HCT116 (cell line): ENCODE results near the gene PODN. TPM values are rescaled to one million over a fixed set of nuclear protein-coding genes. Genes with fewer than 3 reads are reported as not detected.

Experiments
- ATAC-seq: fragments of 200-7000 bp; cut with Tn5 transposase; 2 replicates; pipeline ENCODE4 v1.9.1; 2020; ENCODE audit warnings: mild to moderate bottlenecking, moderate library complexity
- BruUV-seq: library from RNA; stranded (reverse); fragments of 400-500 nt; replicated peaks from 2 replicates; lab custom pipeline; 2021; lab: Mats Ljungman, UMichigan
- CTCF ChIA-PET: fragments of 300-600 bp; sonication (Branson Sonifier 250); formaldehyde crosslinking; loops from one replicate; lab custom pipeline; 2021; ENCODE audit warnings: antibody characterized with exemption; lab: Charles Lee
- POLR2A ChIA-PET: fragments of 300-600, 350-600 bp; sonication (Branson Sonifier 250); formaldehyde crosslinking; loops from one replicate; lab custom pipeline; 2021; ENCODE audit warnings: antibody characterized with exemption; lab: Charles Lee
- RAD21 ChIA-PET, 2 experiments: fragments of 300-600 bp; sonication (Branson Sonifier 250); formaldehyde crosslinking; loops; one replicate each; lab custom pipeline; 2023; ENCODE audit warnings: low total read pairs in 2 of 2; ENCODE audit not compliant: uncharacterized antibody in 2 of 2, unreplicated experiment in 2 of 2, low non-redundant PET in 1 of 2; lab: Charles Lee
- DNase-seq: peaks from one replicate; pipeline ENCODE4 v3.0.0-alpha.2; 2010; ENCODE audit warnings: low read depth, low spot score
- H2AFZ ChIP-seq: fragments of 200-600 bp; shearing (Covaris generic), sonication (generic); 2 replicates; pipeline ENCODE4 v1.6.1; 2017; ENCODE audit warnings: low read depth, mixed run types, mixed read lengths, antibody characterized with exemption, low read length; ENCODE audit not compliant: poor library complexity, severe bottlenecking
- H3K27ac ChIP-seq: 2 replicates; pipeline ENCODE4 v1.5.1; 2012; ENCODE audit warnings: low read depth, low read length
- H3K27me3 ChIP-seq: fragments of 200-600 bp; sonication (generic); 2 replicates; pipeline ENCODE4 v1.6.1; 2016; ENCODE audit warnings: mixed run types, low read length, mixed read lengths; ENCODE audit not compliant: insufficient read depth
- H3K36me3 ChIP-seq, 2 experiments: fragments of 200-500 bp in 1 of 2; fragments of 200-600 bp in 1 of 2; sonication (Bioruptor generic) in 1 of 2; sonication (generic) in 1 of 2; 2 replicates each; pipeline versions ENCODE4 v1.5.1 to v1.6.1; 2014 to 2016; ENCODE audit warnings: low read length in 2 of 2, inconsistent platforms in 1 of 2, mixed read lengths in 1 of 2, mixed run types in 1 of 2; ENCODE audit not compliant: insufficient read depth in 2 of 2, control insufficient read depth in 1 of 2
- H3K4me1 ChIP-seq, 2 experiments: fragments of 200-600 bp in 1 of 2; sonication (generic) in 1 of 2; 2 replicates each; pipeline versions ENCODE4 v1.5.1 to v1.6.1; 2012 to 2017; ENCODE audit warnings: low read length in 2 of 2, inconsistent platforms in 1 of 2, mild to moderate bottlenecking in 1 of 2, mixed read lengths in 1 of 2, mixed run types in 1 of 2, moderate library complexity in 1 of 2; ENCODE audit not compliant: insufficient read depth in 2 of 2, control insufficient read depth in 1 of 2
- H3K4me2 ChIP-seq: fragments of 200-600 bp; sonication (generic); 2 replicates; pipeline ENCODE4 v1.6.1; 2017; ENCODE audit warnings: mixed run types, low read length, mixed read lengths
- H3K4me3 ChIP-seq, 2 experiments: fragments of 200-600 bp in 1 of 2; sonication (generic) in 1 of 2; replicated peaks in 1 of 2; 2 replicates each; pipeline ENCODE4 v1.5.1; 2011 to 2016; ENCODE audit warnings: low read length in 2 of 2, control low read depth in 1 of 2, low read depth in 1 of 2, mild to moderate bottlenecking in 1 of 2, mixed read lengths in 1 of 2, mixed run types in 1 of 2
- H3K79me2 ChIP-seq: fragments of 200-600 bp; sonication (generic); 2 replicates; pipeline ENCODE4 v1.6.1; 2017; ENCODE audit warnings: mild to moderate bottlenecking, mixed run types, low read length, moderate library complexity, mixed read lengths; ENCODE audit not compliant: insufficient read depth
- H3K9ac ChIP-seq: fragments of 200-600 bp; sonication (generic); 2 replicates; pipeline ENCODE4 v1.6.1; 2016; ENCODE audit warnings: low read length, mixed read lengths
- H3K9me2 ChIP-seq: fragments of 200-600 bp; sonication (generic), shearing (Covaris generic); 2 replicates; pipeline ENCODE4 v1.6.1; 2017; ENCODE audit warnings: mixed run types, mild to moderate bottlenecking, moderate library complexity; ENCODE audit not compliant: insufficient read depth
- H3K9me3 ChIP-seq, 2 experiments: fragments of 200-500 bp in 1 of 2; fragments of 200-600 bp in 1 of 2; sonication (Bioruptor generic) in 1 of 2; sonication (generic) in 1 of 2; 2 replicates each; pipeline ENCODE4 v1.6.1; 2014 to 2017; ENCODE audit warnings: low read length in 2 of 2, mixed read lengths in 2 of 2, inconsistent platforms in 1 of 2, low read depth in 1 of 2, mild to moderate bottlenecking in 1 of 2, mixed run types in 1 of 2, moderate library complexity in 1 of 2; ENCODE audit not compliant: control insufficient read depth in 1 of 2, insufficient read depth in 1 of 2
- H4K20me1 ChIP-seq: fragments of 200-600 bp; sonication (generic), shearing (Covaris generic); 2 replicates; pipeline ENCODE4 v1.6.1; 2017; ENCODE audit warnings: mixed run types, mild to moderate bottlenecking, moderate library complexity; ENCODE audit not compliant: insufficient read depth
- CBX3 ChIP-seq: IDR thresholded peaks from 2 replicates; pipeline ENCODE4 v1.6.1; 2012; ENCODE audit warnings: low read depth
- CEBPB ChIP-seq: IDR thresholded peaks from 2 replicates; pipeline ENCODE4 v1.6.1; 2012; ENCODE audit warnings: low read depth
- EGR1 ChIP-seq: IDR thresholded peaks from 2 replicates; pipeline ENCODE4 v1.6.1; 2012; ENCODE audit warnings: low read depth
- ELF1 ChIP-seq: IDR thresholded peaks from 2 replicates; pipeline ENCODE4 v1.6.1; 2012; ENCODE audit warnings: low read depth, borderline replicate concordance
- EZH2phosphoT487 ChIP-seq: fragments of 200-600 bp; IDR thresholded peaks from 2 replicates; pipeline ENCODE4 v1.6.1; 2018; ENCODE audit warnings: antibody characterized with exemption, borderline replicate concordance
- FOSL1 ChIP-seq: IDR thresholded peaks from 2 replicates; pipeline ENCODE4 v1.6.1; 2012; ENCODE audit warnings: low read depth
- JUND ChIP-seq: IDR thresholded peaks from 2 replicates; pipeline ENCODE4 v1.6.1; 2012
- POLR2A ChIP-seq: IDR thresholded peaks from 2 replicates; pipeline ENCODE4 v1.7.0; 2011; ENCODE audit warnings: borderline replicate concordance; ENCODE audit not compliant: insufficient read depth, insufficient read length; ENCODE audit errors: extremely low read depth
- POLR2AphosphoS5 ChIP-seq: IDR thresholded peaks from 2 replicates; pipeline ENCODE4 v1.6.1; 2011; ENCODE audit warnings: mild to moderate bottlenecking, low read depth, low read length, moderate library complexity
- RAD21 ChIP-seq: IDR thresholded peaks from 2 replicates; pipeline ENCODE4 v1.6.1; 2012; ENCODE audit warnings: low read depth, mild to moderate bottlenecking
- SIN3A ChIP-seq: IDR thresholded peaks from 2 replicates; pipeline ENCODE4 v1.6.1; 2012; ENCODE audit warnings: low read depth
- SRF ChIP-seq: IDR thresholded peaks from 2 replicates; pipeline ENCODE4 v1.6.1; 2012; ENCODE audit warnings: low read depth
- TCF7L2 ChIP-seq: IDR thresholded peaks from 2 replicates; pipeline ENCODE4 v1.7.0; 2011; ENCODE audit warnings: borderline replicate concordance, inconsistent platforms; ENCODE audit not compliant: insufficient read depth, insufficient read length; ENCODE audit errors: extremely low read depth
- YY1 ChIP-seq: IDR thresholded peaks from 2 replicates; pipeline ENCODE4 v1.6.1; 2011; ENCODE audit warnings: low read length, low read depth, moderate library complexity, mild to moderate bottlenecking; ENCODE audit not compliant: insufficient replicate concordance; ENCODE audit errors: extremely low read depth
- ZFX ChIP-seq: fragments of 450-650 bp; IDR thresholded peaks from 2 replicates; pipeline ENCODE4 v1.6.1; 2017
- intact Hi-C: fragments of 100-400 bp; cut with micrococcal nuclease; formaldehyde crosslinking; loops from 2 replicates; pipeline ENCODE4 v1.10.0; 2022
- total RNA-seq: library from RNA; stranded (reverse); gene quantifications from one replicate; pipeline ENCODE4 v1.2.1, GENCODE V29; 2021; ENCODE audit not compliant: unreplicated experiment
- TF ChIP-seq, protein P1 (sequence below): IDR thresholded peaks from 2 replicates; pipeline ENCODE4 v1.6.1; 2012
- TF ChIP-seq, protein P2 (sequence below): IDR thresholded peaks from 2 replicates; pipeline ENCODE4 v1.6.1; 2011; ENCODE audit warnings: mild to moderate bottlenecking, low read length, moderate library complexity; ENCODE audit not compliant: insufficient replicate concordance; ENCODE audit errors: extremely low read depth
- TF ChIP-seq, protein P3 (sequence below): IDR thresholded peaks from 2 replicates; pipeline ENCODE4 v1.6.1; 2012; ENCODE audit warnings: low read depth
- TF ChIP-seq, protein P4 (sequence below), 3 experiments: fragments of 200-600 bp in 1 of 3; sonication (generic) in 1 of 3; IDR thresholded peaks in 2 of 3; conservative IDR thresholded peaks in 1 of 3; 2 replicates each; pipeline ENCODE4 v1.5.1; 2012 to 2017; ENCODE audit warnings: low read depth in 2 of 3, low read length in 2 of 3, antibody characterized with exemption in 1 of 3, borderline replicate concordance in 1 of 3, control low read depth in 1 of 3, mild to moderate bottlenecking in 1 of 3, mixed read lengths in 1 of 3, mixed run types in 1 of 3, moderate library complexity in 1 of 3; ENCODE audit not compliant: insufficient read depth in 1 of 3
- TF ChIP-seq, protein P5 (sequence below): IDR thresholded peaks from 2 replicates; pipeline ENCODE4 v1.6.1; 2012

The PODN gene
- total RNA-seq, 1 experiment from 2014 or later = 0.22 TPM

DNA sequence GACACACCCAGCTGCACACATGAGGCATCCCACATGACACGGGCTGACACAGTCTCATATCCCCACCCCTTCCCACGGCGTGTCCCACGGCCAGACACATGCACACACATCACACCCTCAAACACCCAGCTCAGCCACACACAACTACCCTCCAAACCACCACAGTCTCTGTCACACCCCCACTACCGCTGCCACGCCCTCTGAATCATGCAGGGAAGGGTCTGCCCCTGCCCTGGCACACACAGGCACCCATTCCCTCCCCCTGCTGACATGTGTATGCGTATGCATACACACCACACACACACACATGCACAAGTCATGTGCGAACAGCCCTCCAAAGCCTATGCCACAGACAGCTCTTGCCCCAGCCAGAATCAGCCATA, 22.6 kb downstream of the PODN start (continued):
- TF ChIP-seq POLR2AphosphoS5 = no peak

DNA sequence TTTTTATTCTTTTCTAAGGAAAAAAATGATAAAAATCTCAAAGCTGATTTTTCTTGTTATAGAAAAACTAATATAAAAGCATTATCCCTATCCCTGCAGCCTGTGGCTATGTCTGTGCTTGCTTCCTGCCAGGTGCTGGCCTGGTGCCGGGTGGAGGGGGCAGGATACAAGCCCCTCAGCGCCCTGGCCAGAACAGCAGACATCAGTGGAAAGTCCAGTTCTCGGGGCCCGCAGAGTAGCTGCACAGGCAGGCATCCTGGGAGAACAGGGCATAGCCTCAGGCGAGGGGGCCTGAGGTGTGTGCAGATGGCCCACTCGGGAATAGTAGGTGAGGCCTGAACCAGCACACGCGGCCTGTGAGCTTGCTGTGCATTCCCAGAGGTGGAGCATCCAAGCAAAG, 23.4 kb downstream of the PODN start:
- BruUV-seq = no TSS peak
- ATAC-seq (no peak), DNase-seq (no peak)
- no peaks in the 10 kb centered on the region for H3K36me3 ChIP-seq
- no peaks in the 10 kb centered on the region for H4K20me1 ChIP-seq
- no peaks in the 10 kb centered on the region for H3K9me2 ChIP-seq
- intact Hi-C loops = no loop called here
- no peaks in the 10 kb centered on the region for H3K9me3 ChIP-seq
- H3K4me1 ChIP-seq = peaks cover 0 to 17% of the 10 kb centered on the region in 2 experiments; a peak in 2 of 4 replicates
- H3K9ac ChIP-seq = no peak overlapping the region
- no peaks in the 10 kb centered on the region for H3K27me3 ChIP-seq
- TF ChIP-seq SIN3A = no peak
- TF ChIP-seq POLR2A = no peak
- no peak for TF ChIP-seq FOSL1
- TF ChIP-seq YY1 = no peak
- no peak for TF ChIP-seq EZH2phosphoT487
- TF ChIP-seq EGR1 = no peak
- TF ChIP-seq, protein P1, sequence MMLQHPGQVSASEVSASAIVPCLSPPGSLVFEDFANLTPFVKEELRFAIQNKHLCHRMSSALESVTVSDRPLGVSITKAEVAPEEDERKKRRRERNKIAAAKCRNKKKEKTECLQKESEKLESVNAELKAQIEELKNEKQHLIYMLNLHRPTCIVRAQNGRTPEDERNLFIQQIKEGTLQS = no peak
- TF ChIP-seq CBX3 = no peak
- TF ChIP-seq TCF7L2 = no peak
- no peak for TF ChIP-seq ELF1
- TF ChIP-seq RAD21 = no peak
- no peak for TF ChIP-seq SRF
- no peak for TF ChIP-seq JUND
- TF ChIP-seq, protein P2, sequence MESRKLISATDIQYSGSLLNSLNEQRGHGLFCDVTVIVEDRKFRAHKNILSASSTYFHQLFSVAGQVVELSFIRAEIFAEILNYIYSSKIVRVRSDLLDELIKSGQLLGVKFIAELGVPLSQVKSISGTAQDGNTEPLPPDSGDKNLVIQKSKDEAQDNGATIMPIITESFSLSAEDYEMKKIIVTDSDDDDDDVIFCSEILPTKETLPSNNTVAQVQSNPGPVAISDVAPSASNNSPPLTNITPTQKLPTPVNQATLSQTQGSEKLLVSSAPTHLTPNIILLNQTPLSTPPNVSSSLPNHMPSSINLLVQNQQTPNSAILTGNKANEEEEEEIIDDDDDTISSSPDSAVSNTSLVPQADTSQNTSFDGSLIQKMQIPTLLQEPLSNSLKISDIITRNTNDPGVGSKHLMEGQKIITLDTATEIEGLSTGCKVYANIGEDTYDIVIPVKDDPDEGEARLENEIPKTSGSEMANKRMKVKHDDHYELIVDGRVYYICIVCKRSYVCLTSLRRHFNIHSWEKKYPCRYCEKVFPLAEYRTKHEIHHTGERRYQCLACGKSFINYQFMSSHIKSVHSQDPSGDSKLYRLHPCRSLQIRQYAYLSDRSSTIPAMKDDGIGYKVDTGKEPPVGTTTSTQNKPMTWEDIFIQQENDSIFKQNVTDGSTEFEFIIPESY = no peak
- TF ChIP-seq, protein P3, sequence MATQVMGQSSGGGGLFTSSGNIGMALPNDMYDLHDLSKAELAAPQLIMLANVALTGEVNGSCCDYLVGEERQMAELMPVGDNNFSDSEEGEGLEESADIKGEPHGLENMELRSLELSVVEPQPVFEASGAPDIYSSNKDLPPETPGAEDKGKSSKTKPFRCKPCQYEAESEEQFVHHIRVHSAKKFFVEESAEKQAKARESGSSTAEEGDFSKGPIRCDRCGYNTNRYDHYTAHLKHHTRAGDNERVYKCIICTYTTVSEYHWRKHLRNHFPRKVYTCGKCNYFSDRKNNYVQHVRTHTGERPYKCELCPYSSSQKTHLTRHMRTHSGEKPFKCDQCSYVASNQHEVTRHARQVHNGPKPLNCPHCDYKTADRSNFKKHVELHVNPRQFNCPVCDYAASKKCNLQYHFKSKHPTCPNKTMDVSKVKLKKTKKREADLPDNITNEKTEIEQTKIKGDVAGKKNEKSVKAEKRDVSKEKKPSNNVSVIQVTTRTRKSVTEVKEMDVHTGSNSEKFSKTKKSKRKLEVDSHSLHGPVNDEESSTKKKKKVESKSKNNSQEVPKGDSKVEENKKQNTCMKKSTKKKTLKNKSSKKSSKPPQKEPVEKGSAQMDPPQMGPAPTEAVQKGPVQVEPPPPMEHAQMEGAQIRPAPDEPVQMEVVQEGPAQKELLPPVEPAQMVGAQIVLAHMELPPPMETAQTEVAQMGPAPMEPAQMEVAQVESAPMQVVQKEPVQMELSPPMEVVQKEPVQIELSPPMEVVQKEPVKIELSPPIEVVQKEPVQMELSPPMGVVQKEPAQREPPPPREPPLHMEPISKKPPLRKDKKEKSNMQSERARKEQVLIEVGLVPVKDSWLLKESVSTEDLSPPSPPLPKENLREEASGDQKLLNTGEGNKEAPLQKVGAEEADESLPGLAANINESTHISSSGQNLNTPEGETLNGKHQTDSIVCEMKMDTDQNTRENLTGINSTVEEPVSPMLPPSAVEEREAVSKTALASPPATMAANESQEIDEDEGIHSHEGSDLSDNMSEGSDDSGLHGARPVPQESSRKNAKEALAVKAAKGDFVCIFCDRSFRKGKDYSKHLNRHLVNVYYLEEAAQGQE = no peak
- TF ChIP-seq, protein P4, sequence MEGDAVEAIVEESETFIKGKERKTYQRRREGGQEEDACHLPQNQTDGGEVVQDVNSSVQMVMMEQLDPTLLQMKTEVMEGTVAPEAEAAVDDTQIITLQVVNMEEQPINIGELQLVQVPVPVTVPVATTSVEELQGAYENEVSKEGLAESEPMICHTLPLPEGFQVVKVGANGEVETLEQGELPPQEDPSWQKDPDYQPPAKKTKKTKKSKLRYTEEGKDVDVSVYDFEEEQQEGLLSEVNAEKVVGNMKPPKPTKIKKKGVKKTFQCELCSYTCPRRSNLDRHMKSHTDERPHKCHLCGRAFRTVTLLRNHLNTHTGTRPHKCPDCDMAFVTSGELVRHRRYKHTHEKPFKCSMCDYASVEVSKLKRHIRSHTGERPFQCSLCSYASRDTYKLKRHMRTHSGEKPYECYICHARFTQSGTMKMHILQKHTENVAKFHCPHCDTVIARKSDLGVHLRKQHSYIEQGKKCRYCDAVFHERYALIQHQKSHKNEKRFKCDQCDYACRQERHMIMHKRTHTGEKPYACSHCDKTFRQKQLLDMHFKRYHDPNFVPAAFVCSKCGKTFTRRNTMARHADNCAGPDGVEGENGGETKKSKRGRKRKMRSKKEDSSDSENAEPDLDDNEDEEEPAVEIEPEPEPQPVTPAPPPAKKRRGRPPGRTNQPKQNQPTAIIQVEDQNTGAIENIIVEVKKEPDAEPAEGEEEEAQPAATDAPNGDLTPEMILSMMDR (IDR thresholded peaks at IDR 0.05 in 2 of 3, conservative IDR thresholded peaks at IDR 0.05 in 1 of 3; ENCODE audit: borderline replicate concordance in 1 of 3, insufficient read depth in 1 of 3, low read depth in 2 of 3, low read length in 2 of 3) = no peak
- TF ChIP-seq, protein P5, sequence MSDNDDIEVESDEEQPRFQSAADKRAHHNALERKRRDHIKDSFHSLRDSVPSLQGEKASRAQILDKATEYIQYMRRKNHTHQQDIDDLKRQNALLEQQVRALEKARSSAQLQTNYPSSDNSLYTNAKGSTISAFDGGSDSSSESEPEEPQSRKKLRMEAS = no peak
- no peak for TF ChIP-seq CEBPB
- no peak for TF ChIP-seq ZFX
- no peak for TF ChIP-seq POLR2AphosphoS5
- ChIA-PET POLR2A (no interaction called here), CTCF (no interaction called here), RAD21 (no interaction called here)
- H3K27ac ChIP-seq = no peak overlapping the region
- no peak overlapping the region for H3K4me3 ChIP-seq
- H3K79me2 ChIP-seq = no peaks in the 10 kb centered on the region
- no peak overlapping the region for H3K4me2 ChIP-seq
- H2AFZ ChIP-seq = no peak overlapping the region
